ENCODE data around the gene PML. TPM values are rescaled to one million over a fixed set of nuclear protein-coding genes. Genes with fewer than 3 reads are reported as not detected.
"Not testable (repeated sequence)": the region's sequence is repeated elsewhere in the genome, so short reads cannot be mapped to it uniquely, and the experiment has no call there.

The PML gene
- total and polyA plus RNA-seq, 12 donors: 17.9 to 50.1 (median 22.5) TPM

GRCh38 chr15:74062671-74063070 lies 68.2 kb downstream of the PML start:
- H3K36me3 ChIP-seq: no peaks in the 10 kb centered on the region
- TF ChIP-seq, protein P1, sequence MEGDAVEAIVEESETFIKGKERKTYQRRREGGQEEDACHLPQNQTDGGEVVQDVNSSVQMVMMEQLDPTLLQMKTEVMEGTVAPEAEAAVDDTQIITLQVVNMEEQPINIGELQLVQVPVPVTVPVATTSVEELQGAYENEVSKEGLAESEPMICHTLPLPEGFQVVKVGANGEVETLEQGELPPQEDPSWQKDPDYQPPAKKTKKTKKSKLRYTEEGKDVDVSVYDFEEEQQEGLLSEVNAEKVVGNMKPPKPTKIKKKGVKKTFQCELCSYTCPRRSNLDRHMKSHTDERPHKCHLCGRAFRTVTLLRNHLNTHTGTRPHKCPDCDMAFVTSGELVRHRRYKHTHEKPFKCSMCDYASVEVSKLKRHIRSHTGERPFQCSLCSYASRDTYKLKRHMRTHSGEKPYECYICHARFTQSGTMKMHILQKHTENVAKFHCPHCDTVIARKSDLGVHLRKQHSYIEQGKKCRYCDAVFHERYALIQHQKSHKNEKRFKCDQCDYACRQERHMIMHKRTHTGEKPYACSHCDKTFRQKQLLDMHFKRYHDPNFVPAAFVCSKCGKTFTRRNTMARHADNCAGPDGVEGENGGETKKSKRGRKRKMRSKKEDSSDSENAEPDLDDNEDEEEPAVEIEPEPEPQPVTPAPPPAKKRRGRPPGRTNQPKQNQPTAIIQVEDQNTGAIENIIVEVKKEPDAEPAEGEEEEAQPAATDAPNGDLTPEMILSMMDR (IDR thresholded peaks at IDR 0.05): no peak
- ATAC-seq: no peak
- H3K27me3 ChIP-seq: no peaks in the 10 kb centered on the region
- no peaks in the 10 kb centered on the region for H3K4me1 ChIP-seq
- WGBS, 2 donors: 90 to 93% methylated on average over 7 of the region's 7 CpGs
- no peak overlapping the region for H3K4me3 ChIP-seq
- DNase-seq: no peak
- intact Hi-C loops (cut with DNase I): loop anchor here in 1 of 10 donors (5.0 kb wide), 1 partner anchor 250 kb away; no protein-coding TSS in a partner anchor
- no peak overlapping the region for H3K27ac ChIP-seq
- no peaks in the 10 kb centered on the region for H3K9me3 ChIP-seq

- not testable (repeated sequence) for H3K27ac ChIP-seq, DNase-seq, H3K36me3 ChIP-seq, H3K9me3 ChIP-seq, H3K4me1 ChIP-seq, H3K4me3 ChIP-seq, H3K27me3 ChIP-seq
- intact Hi-C loops (cut with DNase I): loop anchor here in 1 of 10 donors (5.0 kb wide), 1 partner anchor 249 kb away; no protein-coding TSS in a partner anchor
- WGBS, 2 donors: 63 to 79% methylated on average over 8 to 9 of the region's 17 CpGs
- peak in 2 of 8 donors; percentile 15 to 25 for ATAC-seq
Measured at GRCh38 chr15:74063425-74064146, 69.1 kb downstream of the PML start.

- not testable (repeated sequence) for ATAC-seq
Measured at GRCh38 chr15:74064183-74064582, 69.7 kb downstream of the PML start.

GRCh38 chr15:74064822-74065221 lies 70.3 kb downstream of the PML start:
- H3K4me3 ChIP-seq, H3K36me3 ChIP-seq, DNase-seq, ATAC-seq, H3K27me3 ChIP-seq, H3K9me3 ChIP-seq, H3K4me1 ChIP-seq, H3K27ac ChIP-seq: not testable (repeated sequence)
- WGBS, 2 donors: 77 to 83% methylated on average over 6 to 8 of the region's 8 CpGs
- intact Hi-C loops (cut with DNase I): loop anchor here in 1 of 10 donors (5.0 kb wide), 1 partner anchor 247 kb away; no protein-coding TSS in a partner anchor

More at GRCh38 chr15:74064183-74064582, 69.7 kb downstream of the PML start:
- not testable (repeated sequence) for H3K36me3 ChIP-seq, H3K4me1 ChIP-seq, H3K27me3 ChIP-seq, H3K9me3 ChIP-seq, H3K4me3 ChIP-seq, DNase-seq, H3K27ac ChIP-seq
- WGBS, 2 donors: 96 to 97% methylated on average over 3 of the region's 3 CpGs
- intact Hi-C loops (cut with DNase I): loop anchor here in 1 of 10 donors (5.0 kb wide), 1 partner anchor 248 kb away; no protein-coding TSS in a partner anchor

GRCh38 chr15:74065684-74066411 lies 71.3 kb downstream of the PML start:
- ATAC-seq: peak; percentile 43 to 88 (median 84)

GRCh38 chr15:74071645-74072044 lies 77.1 kb downstream of the PML start:
- H3K27me3 ChIP-seq; H3K9me3 ChIP-seq; intact Hi-C loops (cut with DNase I); H3K4me3 ChIP-seq; H3K36me3 ChIP-seq; ATAC-seq; DNase-seq; H3K4me1 ChIP-seq; H3K27ac ChIP-seq: not testable (repeated sequence)
- 86 to 90% methylated on average over 4 of the region's 6 CpGs for WGBS, 2 donors

More at GRCh38 chr15:74065684-74066411, 71.3 kb downstream of the PML start:
- H3K36me3 ChIP-seq; H3K27me3 ChIP-seq; intact Hi-C loops (cut with DNase I); H3K4me3 ChIP-seq; H3K27ac ChIP-seq; H3K9me3 ChIP-seq; H3K4me1 ChIP-seq: not testable (repeated sequence)
- 28 to 32% methylated on average over 7 of the region's 13 CpGs for WGBS, 2 donors
- TF ChIP-seq, protein P1 (IDR thresholded peaks at IDR 0.05): peak; percentile 30 to 65 (median 61)
- peak; percentile 33 to 52 for DNase-seq

GRCh38 chr15:74072132-74072531 lies 77.6 kb downstream of the PML start:
- no CpG with 5 or more reads among the region's 9 CpGs for WGBS, 2 donors
- intact Hi-C loops (cut with DNase I); ATAC-seq: not testable (repeated sequence)

More at GRCh38 chr15:74072132-74072531, 77.6 kb downstream of the PML start:
- H3K4me3 ChIP-seq, H3K27me3 ChIP-seq, H3K4me1 ChIP-seq, H3K9me3 ChIP-seq, H3K36me3 ChIP-seq, DNase-seq, H3K27ac ChIP-seq: not testable (repeated sequence)
